Omental fat pad (tissue), 4 donors: Measurements from ENCODE around the gene KLHDC7B. TPM values are rescaled to one million over a fixed set of nuclear protein-coding genes. Genes with fewer than 3 reads are reported as not detected.

Experiments
- ATAC-seq: fragments of 150-250 bp; one replicate; pipeline ENCODE4 v1.9.1; 2016; ENCODE audit warnings: mild to moderate bottlenecking, moderate library complexity; ENCODE audit not compliant: low FRiP score
- DNase-seq: peaks from one replicate; pipeline ENCODE4 v3.0.0-alpha.2; 2019; ENCODE audit warnings: low spot score
- total RNA-seq, 4 donors: library from RNA; depleted of rRNA; stranded (reverse); fragments of >200 nt; gene quantifications; one replicate each; pipeline ENCODE4 v1.1.0, GENCODE V29; 2016
- TF ChIP-seq, protein P1 (sequence below), 3 donors: fragments of 450-650 bp; IDR thresholded peaks; one replicate each; pipeline ENCODE4 v1.5.1; 2016 to 2017; ENCODE audit warnings: antibody characterized with exemption in 3 of 3, mild to moderate bottlenecking in 3 of 3, moderate library complexity in 2 of 3

Gene KLHDC7B
- total RNA-seq, 4 donors from 2014 or later, result 0.48 TPM; not detected in 3

DNA sequence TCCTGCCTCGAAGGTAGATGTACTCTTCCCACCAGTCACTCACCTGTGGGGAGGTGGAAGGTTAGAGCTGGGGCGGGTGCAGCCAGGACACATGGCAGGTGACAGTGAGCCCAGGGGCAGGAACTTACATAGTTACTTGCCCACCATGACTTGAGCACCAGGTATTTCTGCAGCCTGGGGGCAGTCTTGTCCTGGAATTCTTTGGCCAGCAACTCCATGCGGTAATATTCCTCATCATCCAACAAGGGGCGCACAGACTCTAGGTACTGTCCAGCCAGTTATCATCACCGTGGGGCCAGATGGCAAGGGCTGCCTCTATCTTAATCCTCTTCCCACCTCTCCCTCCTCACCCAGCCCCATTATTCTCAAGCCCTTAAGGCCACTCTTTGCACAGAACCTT, 30.4 kb downstream of the KLHDC7B start:
- ATAC-seq (no peak), DNase-seq (no peak)
- TF ChIP-seq, protein P1, sequence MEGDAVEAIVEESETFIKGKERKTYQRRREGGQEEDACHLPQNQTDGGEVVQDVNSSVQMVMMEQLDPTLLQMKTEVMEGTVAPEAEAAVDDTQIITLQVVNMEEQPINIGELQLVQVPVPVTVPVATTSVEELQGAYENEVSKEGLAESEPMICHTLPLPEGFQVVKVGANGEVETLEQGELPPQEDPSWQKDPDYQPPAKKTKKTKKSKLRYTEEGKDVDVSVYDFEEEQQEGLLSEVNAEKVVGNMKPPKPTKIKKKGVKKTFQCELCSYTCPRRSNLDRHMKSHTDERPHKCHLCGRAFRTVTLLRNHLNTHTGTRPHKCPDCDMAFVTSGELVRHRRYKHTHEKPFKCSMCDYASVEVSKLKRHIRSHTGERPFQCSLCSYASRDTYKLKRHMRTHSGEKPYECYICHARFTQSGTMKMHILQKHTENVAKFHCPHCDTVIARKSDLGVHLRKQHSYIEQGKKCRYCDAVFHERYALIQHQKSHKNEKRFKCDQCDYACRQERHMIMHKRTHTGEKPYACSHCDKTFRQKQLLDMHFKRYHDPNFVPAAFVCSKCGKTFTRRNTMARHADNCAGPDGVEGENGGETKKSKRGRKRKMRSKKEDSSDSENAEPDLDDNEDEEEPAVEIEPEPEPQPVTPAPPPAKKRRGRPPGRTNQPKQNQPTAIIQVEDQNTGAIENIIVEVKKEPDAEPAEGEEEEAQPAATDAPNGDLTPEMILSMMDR (IDR thresholded peaks at IDR 0.05), result no peak

GRCh38 chr22:50576806-50577696, 31.4 kb downstream of the KLHDC7B start:
- DNase-seq (no peak), ATAC-seq (no peak)
- TF ChIP-seq, protein P1 (IDR thresholded peaks at IDR 0.05), result no peak

DNA sequence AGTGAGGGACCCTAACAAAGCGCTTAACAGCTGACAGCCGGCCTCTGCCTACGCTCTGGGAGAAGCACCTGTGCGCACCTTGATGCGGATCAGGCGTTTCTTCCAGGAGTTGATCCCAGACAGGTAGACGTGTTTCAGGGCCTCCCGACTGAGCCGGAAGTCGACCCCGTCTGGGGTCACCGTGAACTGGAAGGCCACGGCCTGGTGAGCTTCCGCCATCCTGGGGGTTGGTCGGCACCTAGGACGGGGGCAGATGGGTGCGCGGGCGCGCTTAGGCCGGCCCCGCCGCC, 31.9 kb downstream of the KLHDC7B start:
- ATAC-seq (no peak), DNase-seq (no peak)
- TF ChIP-seq, protein P1 (IDR thresholded peaks at IDR 0.05), result no peak

DNA sequence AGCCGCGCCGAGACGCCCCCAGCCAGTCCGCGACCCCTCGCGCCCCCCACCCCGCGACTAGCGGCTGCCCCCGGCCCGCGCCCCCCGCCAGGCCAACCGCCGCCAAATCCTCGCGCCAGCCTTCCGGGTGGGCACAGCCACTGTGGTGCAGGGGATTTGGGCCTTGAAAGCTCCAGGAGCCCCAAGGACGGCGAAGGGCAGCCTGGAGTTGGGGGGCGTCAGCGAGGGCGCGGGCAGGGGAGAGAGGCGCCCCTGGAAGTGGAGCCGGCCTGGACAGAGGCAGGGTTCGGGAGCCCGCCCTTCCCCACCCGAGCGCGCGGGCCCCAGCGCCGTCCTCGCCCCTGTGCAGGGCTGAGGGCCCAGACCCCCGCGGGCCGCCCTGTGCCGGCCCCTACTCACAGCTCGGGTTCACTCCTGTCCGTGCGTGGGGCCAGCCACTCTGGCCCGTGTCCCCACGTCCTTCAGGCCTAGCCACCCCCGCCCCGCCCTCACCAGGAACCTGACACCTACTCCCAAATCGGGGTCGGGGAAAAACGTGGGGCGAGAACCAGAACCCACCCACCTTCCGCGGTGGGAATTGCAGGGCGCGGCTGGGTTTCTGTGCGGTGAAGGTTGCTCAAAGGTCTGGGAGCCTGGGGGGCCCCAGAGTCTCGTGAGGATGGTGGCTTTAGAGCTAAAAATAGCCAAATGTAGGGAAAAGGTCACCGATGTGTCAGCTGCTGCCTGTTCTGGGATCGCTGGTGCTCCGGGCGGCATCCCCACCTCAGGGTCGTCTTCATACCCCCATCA, 32.5 kb downstream of the KLHDC7B start, which contains the start of gene CPT1B:
Gene CPT1B, minus strand, starts transcription at position 441 of the 789 bp plus-strand sequence. CDS start 512 bp downstream, outside the sequence.
- TF ChIP-seq, protein P1 (IDR thresholded peaks at IDR 0.05), result no peak
- no peak for ATAC-seq
- no peak for DNase-seq

- DNase-seq (no peak), ATAC-seq (no peak)
- TF ChIP-seq, protein P1 (IDR thresholded peaks at IDR 0.05), result no peak
Measured at GRCh38 chr22:50578776-50579310, 33.1 kb downstream of the KLHDC7B start.

- DNase-seq (no peak), ATAC-seq (no peak)
- TF ChIP-seq, protein P1 (IDR thresholded peaks at IDR 0.05), result no peak
Measured at GRCh38 chr22:50579752-50580151, 34.1 kb downstream of the KLHDC7B start.
